ENCODE measurements around the gene GLMP. TPM values are rescaled to one million over a fixed set of nuclear protein-coding genes. Genes with fewer than 3 reads are reported as not detected.

Gene GLMP
- total RNA-seq, 2 donors from 2014 or later, result 14.9 to 19.0 TPM

- H3K27ac Mint-ChIP-seq, result peak overlapping the region; percentile 44
- no peak for ATAC-seq (replicated peaks in 1 of 2)
- DNase-seq, result no peak
- H3K4me1 Mint-ChIP-seq (ENCODE audit: low read depth), result no peaks in the 10 kb centered on the region
- H3K9me3 Mint-ChIP-seq, result no peaks in the 10 kb centered on the region
- H3K4me3 Mint-ChIP-seq, result no peak overlapping the region
- H3K36me3 Mint-ChIP-seq (ENCODE audit: insufficient read depth in 2 of 2), result peaks cover 14 to 31% of the 10 kb centered on the region in 2 donors
- no peaks in the 10 kb centered on the region for H3K27me3 Mint-ChIP-seq (ENCODE audit: low read depth)
These were observed 35.7 kb downstream of the GLMP start for GRCh38 chr1:156259805-156260204.

GRCh38 chr1:156258859-156259258, 36.6 kb downstream of the GLMP start:
- H3K4me3 Mint-ChIP-seq, result no peak overlapping the region
- no peak for ATAC-seq (replicated peaks in 1 of 2)
- no peaks in the 10 kb centered on the region for H3K9me3 Mint-ChIP-seq
- DNase-seq, result no peak
- H3K27ac Mint-ChIP-seq, result no peak overlapping the region
- H3K36me3 Mint-ChIP-seq (ENCODE audit: insufficient read depth in 2 of 2), result peaks cover 10 to 32% of the 10 kb centered on the region in 2 donors
- H3K27me3 Mint-ChIP-seq (ENCODE audit: low read depth), result no peaks in the 10 kb centered on the region
- no peaks in the 10 kb centered on the region for H3K4me1 Mint-ChIP-seq (ENCODE audit: low read depth)

- peaks cover 8 to 30% of the 10 kb centered on the region in 2 donors for H3K36me3 Mint-ChIP-seq (ENCODE audit: insufficient read depth in 2 of 2)
- H3K27ac Mint-ChIP-seq, result no peak overlapping the region
- no peaks in the 10 kb centered on the region for H3K27me3 Mint-ChIP-seq (ENCODE audit: low read depth)
- ATAC-seq (replicated peaks in 1 of 2) (no peak), DNase-seq (no peak)
- H3K4me3 Mint-ChIP-seq, result no peak overlapping the region
- no peaks in the 10 kb centered on the region for H3K9me3 Mint-ChIP-seq
- H3K4me1 Mint-ChIP-seq (ENCODE audit: low read depth), result no peaks in the 10 kb centered on the region
These were observed 37.8 kb downstream of the GLMP start for GRCh38 chr1:156257711-156258110.

GRCh38 chr1:156253634-156254033, 41.8 kb downstream of the GLMP start:
- ATAC-seq (replicated peaks in 1 of 2), result no peak
- Mint-ChIP-seq H3K27ac (peak overlapping the region; percentile 6), H3K36me3 (ENCODE audit: insufficient read depth in 2 of 2) (peaks cover 3 to 19% of the 10 kb centered on the region in 2 donors)

GRCh38 chr1:156251527-156251926, 44.0 kb downstream of the GLMP start:
- no peak for DNase-seq
- no peak overlapping the region for H3K4me3 Mint-ChIP-seq
- ATAC-seq (replicated peaks in 1 of 2), result no peak
- H3K27me3 Mint-ChIP-seq (ENCODE audit: low read depth), result no peaks in the 10 kb centered on the region
- no peaks in the 10 kb centered on the region for H3K9me3 Mint-ChIP-seq
- H3K27ac Mint-ChIP-seq, result no peak overlapping the region
- no peaks in the 10 kb centered on the region for H3K4me1 Mint-ChIP-seq (ENCODE audit: low read depth)
- H3K36me3 Mint-ChIP-seq (ENCODE audit: insufficient read depth in 2 of 2), result peaks cover 3 to 17% of the 10 kb centered on the region in 2 donors

More at GRCh38 chr1:156253634-156254033, 41.8 kb downstream of the GLMP start:
- Mint-ChIP-seq H3K27me3 (ENCODE audit: low read depth) (no peaks in the 10 kb centered on the region), H3K9me3 (no peaks in the 10 kb centered on the region), H3K4me3 (no peak overlapping the region), H3K4me1 (ENCODE audit: low read depth) (no peaks in the 10 kb centered on the region)
- no peak for DNase-seq

GRCh38 chr1:156249593-156249992, 45.9 kb downstream of the GLMP start:
- Mint-ChIP-seq H3K27ac (no peak overlapping the region), H3K9me3 (no peaks in the 10 kb centered on the region), H3K4me1 (ENCODE audit: low read depth) (peaks cover 15% of the 10 kb centered on the region), H3K4me3 (no peak overlapping the region), H3K36me3 (ENCODE audit: insufficient read depth in 2 of 2) (peaks cover 0 to 16% of the 10 kb centered on the region in 2 donors), H3K27me3 (ENCODE audit: low read depth) (peaks cover 8% of the 10 kb centered on the region)
- DNase-seq (no peak), ATAC-seq (replicated peaks in 1 of 2) (no peak)

- Mint-ChIP-seq H3K4me1 (ENCODE audit: low read depth) (peaks cover 21% of the 10 kb centered on the region), H3K4me3 (no peak overlapping the region), H3K27ac (no peak overlapping the region), H3K27me3 (ENCODE audit: low read depth) (peaks cover 8% of the 10 kb centered on the region), H3K9me3 (no peaks in the 10 kb centered on the region), H3K36me3 (ENCODE audit: insufficient read depth in 2 of 2) (peaks cover 0 to 10% of the 10 kb centered on the region in 2 donors)
- DNase-seq (no peak), ATAC-seq (replicated peaks in 1 of 2) (no peak)
These were observed 47.2 kb downstream of the GLMP start for GRCh38 chr1:156248323-156248683.

- ATAC-seq (replicated peaks in 1 of 2) (no peak), DNase-seq (no peak)
- Mint-ChIP-seq H3K4me3 (no peak within 1 kb of the TSS), H3K36me3 (ENCODE audit: insufficient read depth in 2 of 2) (peaks cover 0 to 6% of the 10 kb centered on the region in 2 donors), H3K4me1 (ENCODE audit: low read depth) (peaks cover 21% of the 10 kb centered on the region), H3K27me3 (ENCODE audit: low read depth) (peaks cover 8% of the 10 kb centered on the region), H3K9me3 (no peaks in the 10 kb centered on the region), H3K27ac (no peak within 1 kb of the TSS)
These were observed 47.8 kb downstream of the GLMP start, which contains the start of gene PAQR6 for GRCh38 chr1:156247460-156248322. TSS of gene PAQR6 (minus strand) at chr1:156248056. CDS start at chr1:156246731, 1,325 bp downstream.

GRCh38 chr1:156246781-156247459, 48.6 kb downstream of the GLMP start:
- ATAC-seq (replicated peaks in 1 of 2) (no peak), DNase-seq (no peak)
- H3K4me3 Mint-ChIP-seq, result no peak overlapping the region
- no peak overlapping the region for H3K27ac Mint-ChIP-seq
- peaks cover 8% of the 10 kb centered on the region for H3K27me3 Mint-ChIP-seq (ENCODE audit: low read depth)
- H3K4me1 Mint-ChIP-seq (ENCODE audit: low read depth), result peaks cover 21% of the 10 kb centered on the region
- H3K36me3 Mint-ChIP-seq (ENCODE audit: insufficient read depth in 2 of 2), result peaks cover 0 to 6% of the 10 kb centered on the region in 2 donors
- no peaks in the 10 kb centered on the region for H3K9me3 Mint-ChIP-seq

- Mint-ChIP-seq H3K27me3 (ENCODE audit: low read depth) (peaks cover 8% of the 10 kb centered on the region), H3K4me3 (peak overlapping the region; percentile 1 to 20), H3K27ac (no peak overlapping the region), H3K4me1 (ENCODE audit: low read depth) (peaks cover 21% of the 10 kb centered on the region), H3K36me3 (ENCODE audit: insufficient read depth in 2 of 2) (peaks cover 0 to 6% of the 10 kb centered on the region in 2 donors), H3K9me3 (no peaks in the 10 kb centered on the region)
- no peak for ATAC-seq (replicated peaks in 1 of 2)
- no peak for DNase-seq
These were observed 49.2 kb downstream of the GLMP start for GRCh38 chr1:156246241-156246780.

GRCh38 chr1:156245451-156246232, 49.8 kb downstream of the GLMP start:
- no peaks in the 10 kb centered on the region for H3K9me3 Mint-ChIP-seq
- peaks cover 0 to 5% of the 10 kb centered on the region in 2 donors for H3K36me3 Mint-ChIP-seq (ENCODE audit: insufficient read depth in 2 of 2)
- H3K27ac Mint-ChIP-seq, result peak overlapping the region; percentile 45

GRCh38 chr1:156244712-156245111, 50.8 kb downstream of the GLMP start:
- no peak overlapping the region for H3K27ac Mint-ChIP-seq
- no peak for DNase-seq
- peak overlapping the region; percentile 83 to 86 for H3K4me3 Mint-ChIP-seq
- peaks cover 0 to 4% of the 10 kb centered on the region in 2 donors for H3K36me3 Mint-ChIP-seq (ENCODE audit: insufficient read depth in 2 of 2)
- peaks cover 21% of the 10 kb centered on the region for H3K4me1 Mint-ChIP-seq (ENCODE audit: low read depth)
- H3K9me3 Mint-ChIP-seq, result no peaks in the 10 kb centered on the region
- ATAC-seq (replicated peaks in 1 of 2), result no peak
- peaks cover 8% of the 10 kb centered on the region for H3K27me3 Mint-ChIP-seq (ENCODE audit: low read depth)

More at GRCh38 chr1:156245451-156246232, 49.8 kb downstream of the GLMP start:
- DNase-seq (peak; percentile 47), ATAC-seq (replicated peaks in 1 of 2) (peak; percentile 38 to 61)
- Mint-ChIP-seq H3K4me1 (ENCODE audit: low read depth) (peaks cover 21% of the 10 kb centered on the region), H3K4me3 (peak overlapping the region; percentile 83 to 86), H3K27me3 (ENCODE audit: low read depth) (peaks cover 8% of the 10 kb centered on the region)

Data from activated T-cell treated with anti-CD3 and anti-CD28 coated beads, Interleukin-2, amount 50 U/mL, for 72 hours (primary cell).